Kidney (tissue), 14 donors: ENCODE measurements around the gene C1QTNF1. TPM values are rescaled to one million over a fixed set of nuclear protein-coding genes. Genes with fewer than 3 reads are reported as not detected.

Experiments
- DNase-seq, 5 donors: peaks; one replicate each; pipeline ENCODE4 v3.0.0-alpha.2; 2013 to 2020
- FAIRE-seq: peaks from 2 replicates; lab custom pipeline; 2012; peaks lifted over from hg19 to GRCh38; lab: Jason Lieb, UNC
- H3K27ac ChIP-seq, 2 donors: one replicate each; pipeline ENCODE4 v1.7.0; 2013; ENCODE audit warnings: low read depth in 2 of 2, low read length in 2 of 2, inconsistent platforms in 1 of 2
- H3K27me3 ChIP-seq: one replicate; pipeline ENCODE4 v1.7.1; 2013; ENCODE audit warnings: low read length, inconsistent platforms; ENCODE audit not compliant: control insufficient read depth, insufficient read depth
- H3K36me3 ChIP-seq, 3 donors: one replicate each; pipeline versions ENCODE4 v1.7.0 to v1.7.1; 2013; ENCODE audit warnings: low read length in 3 of 3, control low read depth in 1 of 3, inconsistent platforms in 1 of 3; ENCODE audit not compliant: insufficient read depth in 3 of 3, control insufficient read depth in 2 of 3
- H3K4me1 ChIP-seq, 3 donors: one replicate each; pipeline versions ENCODE4 v1.7.0 to v1.7.1; 2013; ENCODE audit warnings: low read length in 3 of 3, inconsistent platforms in 1 of 3, low read depth in 1 of 3; ENCODE audit not compliant: control insufficient read depth in 2 of 3, insufficient read depth in 2 of 3
- H3K4me3 ChIP-seq, 3 donors: one replicate each; pipeline versions ENCODE4 v1.7.0 to v1.8.1; 2013; ENCODE audit warnings: low read length in 3 of 3, control low read depth in 1 of 3, inconsistent platforms in 1 of 3
- H3K9ac ChIP-seq, 3 donors: one replicate each; pipeline versions ENCODE4 v1.7.0 to v1.7.1; 2013; ENCODE audit warnings: low read length in 3 of 3, control low read depth in 1 of 3, inconsistent platforms in 1 of 3
- H3K9me3 ChIP-seq, 3 donors: one replicate each; pipeline versions ENCODE4 v1.7.0 to v1.7.1; 2013; ENCODE audit warnings: low read length in 3 of 3, control low read depth in 1 of 3, inconsistent platforms in 1 of 3; ENCODE audit not compliant: control insufficient read depth in 2 of 3, insufficient read depth in 1 of 3
- intact Hi-C: fragments of 100-400 bp; cut with DNase I; formaldehyde crosslinking; loops from one replicate; pipeline ENCODE4 v1.11.1; 2022
- polyA plus RNA-seq: library from polyadenylated mRNA; stranded (reverse); fragments of 350-450 nt; fragmentation: Illumina TruSeq; extraction: RNeasy Lipid Tissue Mini Kit (QIAGEN cat#74804); gene quantifications from one replicate; pipeline ENCODE4 v1.2.3, GENCODE V29; 2014; ENCODE audit warnings: low read depth, low replicate concordance; ENCODE audit not compliant: insufficient read depth
- total RNA-seq: library from RNA; stranded (reverse); fragmentation: NEBNext Ultra II Directional; extraction: Animal tissue kit (Norgen Biotek cat#: 25700); gene quantifications from one replicate; pipeline ENCODE4 v1.2.1, GENCODE V29; 2021
- TF ChIP-seq, protein P1 (sequence below): IDR thresholded peaks from 3 replicates; pipeline ENCODE4 v1.5.1; 2012; ENCODE audit warnings: mild to moderate bottlenecking, moderate library complexity, borderline replicate concordance; ENCODE audit not compliant: insufficient read depth; ENCODE audit errors: extremely low read depth
- donor health status: control.
- donor health status: control.
- donor health status: control.
- donor health status: control.
- donor health status: control.
- donor health status: DM: yes; HTN: yes; CAD: no.
- donor health status: Normal renal cell carcinoma (clear cell type).

The C1QTNF1 gene
- total and polyA plus RNA-seq, 2 donors from 2014 or later: 18.0 to 65.2 TPM

DNA sequence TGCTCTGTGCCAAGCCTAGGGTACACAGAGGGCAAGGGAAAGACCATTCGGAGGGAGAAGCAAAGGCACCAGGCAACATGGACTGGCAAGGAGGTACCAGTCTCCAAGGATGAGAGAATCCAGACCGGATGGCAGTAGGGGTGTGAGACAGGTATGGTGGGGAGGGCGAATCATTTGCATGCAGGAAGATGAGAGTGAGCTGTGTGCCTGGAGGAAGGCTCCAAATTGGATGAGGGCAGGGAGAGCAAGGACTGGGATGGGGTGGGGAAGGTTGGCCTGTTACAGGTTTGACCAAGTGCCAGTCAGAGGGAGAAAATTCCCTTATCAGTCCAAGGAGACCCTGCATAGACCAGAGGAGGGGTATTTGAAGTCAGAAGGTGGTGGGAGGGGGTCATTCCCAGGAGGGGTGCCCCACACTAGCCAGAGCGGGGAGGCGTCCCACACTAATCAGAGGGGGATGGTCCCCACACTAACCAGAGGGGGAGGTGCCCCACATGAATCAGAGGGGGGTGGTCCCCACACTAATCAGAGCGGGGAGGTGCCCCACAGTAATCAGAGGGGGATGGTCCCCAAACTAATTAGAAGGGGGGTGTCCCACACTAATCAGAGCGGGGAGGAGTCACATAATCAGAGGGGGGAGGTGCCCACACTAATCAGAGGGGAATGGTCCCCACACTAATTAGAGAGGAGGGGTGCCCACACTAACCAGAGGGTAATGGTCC lies 15.1 kb upstream of the C1QTNF1 start:
- no peaks in the 10 kb centered on the region for H3K36me3 ChIP-seq
- intact Hi-C loops: no loop called here
- TF ChIP-seq, protein P1, sequence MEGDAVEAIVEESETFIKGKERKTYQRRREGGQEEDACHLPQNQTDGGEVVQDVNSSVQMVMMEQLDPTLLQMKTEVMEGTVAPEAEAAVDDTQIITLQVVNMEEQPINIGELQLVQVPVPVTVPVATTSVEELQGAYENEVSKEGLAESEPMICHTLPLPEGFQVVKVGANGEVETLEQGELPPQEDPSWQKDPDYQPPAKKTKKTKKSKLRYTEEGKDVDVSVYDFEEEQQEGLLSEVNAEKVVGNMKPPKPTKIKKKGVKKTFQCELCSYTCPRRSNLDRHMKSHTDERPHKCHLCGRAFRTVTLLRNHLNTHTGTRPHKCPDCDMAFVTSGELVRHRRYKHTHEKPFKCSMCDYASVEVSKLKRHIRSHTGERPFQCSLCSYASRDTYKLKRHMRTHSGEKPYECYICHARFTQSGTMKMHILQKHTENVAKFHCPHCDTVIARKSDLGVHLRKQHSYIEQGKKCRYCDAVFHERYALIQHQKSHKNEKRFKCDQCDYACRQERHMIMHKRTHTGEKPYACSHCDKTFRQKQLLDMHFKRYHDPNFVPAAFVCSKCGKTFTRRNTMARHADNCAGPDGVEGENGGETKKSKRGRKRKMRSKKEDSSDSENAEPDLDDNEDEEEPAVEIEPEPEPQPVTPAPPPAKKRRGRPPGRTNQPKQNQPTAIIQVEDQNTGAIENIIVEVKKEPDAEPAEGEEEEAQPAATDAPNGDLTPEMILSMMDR: no peak
- peaks cover 0 to 36% (median 18%) of the 10 kb centered on the region in 3 donors for H3K4me1 ChIP-seq
- FAIRE-seq (no peak), DNase-seq (peak in 1 of 5 donors; percentile 75)
- peak overlapping the region; percentile 54 to 69 for H3K27ac ChIP-seq
- H3K9ac ChIP-seq: peak overlapping the region; percentile 77 to 99 (median 97)
- peak overlapping the region; percentile 84 to 96 (median 96) for H3K4me3 ChIP-seq
- H3K9me3 ChIP-seq: no peaks in the 10 kb centered on the region
- no peaks in the 10 kb centered on the region for H3K27me3 ChIP-seq

DNA sequence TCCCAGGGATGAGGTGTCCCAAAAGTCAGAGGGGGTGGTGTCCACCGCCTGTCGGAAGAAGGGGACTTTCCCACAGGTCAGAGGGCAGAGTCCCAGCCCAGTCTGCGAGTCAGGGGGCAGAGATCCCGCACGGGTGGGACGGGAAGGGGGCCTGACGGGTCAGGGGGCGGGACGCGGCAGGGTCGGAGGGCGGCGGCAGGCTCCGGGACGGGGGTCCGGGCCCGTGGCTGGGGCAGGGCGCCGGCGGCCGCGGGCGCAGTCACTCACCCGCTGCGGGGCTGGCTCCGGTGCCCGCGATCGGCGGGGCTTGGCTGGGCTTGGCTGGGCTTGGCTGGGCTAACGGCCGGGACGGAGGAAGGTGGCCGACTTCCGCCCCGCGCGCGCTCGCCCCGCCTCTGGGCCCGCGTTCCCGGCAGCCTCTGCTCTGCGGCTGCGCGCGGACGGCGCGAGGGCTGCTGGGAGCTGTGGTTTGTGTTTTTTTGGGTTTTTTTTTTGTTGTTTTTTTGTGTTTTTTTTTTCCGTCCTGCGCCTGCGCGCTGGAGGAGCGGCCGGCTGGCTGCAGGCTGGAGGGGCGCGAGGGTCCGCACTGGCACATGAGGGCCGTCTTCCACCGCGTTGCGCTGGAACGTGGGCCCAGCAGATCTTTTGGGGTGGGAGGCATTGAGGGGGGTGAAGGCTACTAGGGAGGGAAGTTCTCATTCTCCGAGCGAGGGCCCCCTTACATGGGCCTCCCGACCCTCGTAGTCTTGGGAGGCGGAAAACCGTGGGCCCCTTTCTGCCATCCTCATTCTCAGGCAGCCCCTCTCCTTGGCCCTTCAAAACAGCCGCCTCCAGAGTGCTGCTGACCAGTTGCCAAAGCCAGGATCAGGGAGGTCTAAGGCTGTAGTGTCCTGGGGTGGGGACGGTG lies 14.3 kb upstream of the C1QTNF1 start, which contains the start of gene CANT1:
TSS of gene CANT1 (minus strand) at position 368 of the 907 bp plus-strand sequence. CDS start 12,142 bp downstream, outside the sequence.
- TF ChIP-seq, protein P1: no peak
- peak within 1 kb of the TSS; percentile 84 to 96 (median 96) for H3K4me3 ChIP-seq
- intact Hi-C loops: no loop called here
- FAIRE-seq (no peak), DNase-seq (peak; percentile 88 to 97 (median 95))
- peaks cover 0 to 36% (median 18%) of the 10 kb centered on the region in 3 donors for H3K4me1 ChIP-seq
- H3K27me3 ChIP-seq: no peaks in the 10 kb centered on the region
- peak within 1 kb of the TSS; percentile 77 to 99 (median 97) for H3K9ac ChIP-seq
- no peaks in the 10 kb centered on the region for H3K36me3 ChIP-seq
- H3K9me3 ChIP-seq: no peaks in the 10 kb centered on the region
- peak within 1 kb of the TSS; percentile 71 to 79 for H3K27ac ChIP-seq

DNA sequence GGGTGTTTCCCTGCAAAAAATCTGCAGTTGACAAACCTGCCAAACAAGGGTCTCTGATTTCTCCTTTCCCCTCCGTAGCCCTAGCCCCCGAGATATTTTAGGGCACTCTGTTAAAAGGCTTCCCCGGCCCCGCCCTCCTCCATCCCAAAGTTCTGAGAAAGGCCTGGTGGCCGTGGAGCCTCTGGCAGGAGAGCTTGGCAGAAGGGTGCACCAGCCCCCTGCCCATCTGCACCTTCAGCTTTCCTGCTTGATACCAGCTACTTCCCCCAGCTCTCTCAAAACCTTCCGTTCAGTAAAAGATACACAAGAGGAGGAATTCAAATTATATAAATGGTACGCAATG lies 13.7 kb upstream of the C1QTNF1 start:
- peak in 1 of 5 donors; percentile 66 for DNase-seq
- intact Hi-C loops: no loop called here
- no peaks in the 10 kb centered on the region for H3K36me3 ChIP-seq

More for the DNA sequence above, 13.7 kb upstream of the C1QTNF1 start:
- Histone ChIP-seq H3K9ac (peak overlapping the region in 2 of 3 donors; percentile 80 to 93), H3K4me1 (peaks cover 0 to 34% (median 17%) of the 10 kb centered on the region in 3 donors), H3K27ac (no peak overlapping the region), H3K9me3 (no peaks in the 10 kb centered on the region), H3K4me3 (peak overlapping the region; percentile 58 to 81 (median 79)), H3K27me3 (no peaks in the 10 kb centered on the region)
- no peak for FAIRE-seq
- TF ChIP-seq, protein P1: no peak
